Liver (tissue), 9 donors: ENCODE data around the gene REL. TPM values are rescaled to one million over a fixed set of nuclear protein-coding genes. Genes with fewer than 3 reads are reported as not detected.

Experiments
- DNase-seq: peaks from one replicate; pipeline ENCODE4 v3.0.0-alpha.2; 2017; ENCODE audit warnings: low spot score
- H3K27ac ChIP-seq, 2 donors: one replicate each; pipeline ENCODE4 v1.7.0; 2013; ENCODE audit warnings: inconsistent platforms in 2 of 2, low read length in 2 of 2, control low read depth in 1 of 2, low read depth in 1 of 2, mild to moderate bottlenecking in 1 of 2
- H3K27me3 ChIP-seq, 4 donors: one replicate each; pipeline versions ENCODE4 v1.6.1 to v1.7.0; 2013; ENCODE audit warnings: low read length in 3 of 4, inconsistent platforms in 1 of 4, mild to moderate bottlenecking in 1 of 4, moderate library complexity in 1 of 4; ENCODE audit not compliant: control insufficient read depth in 4 of 4, insufficient read depth in 4 of 4
- H3K36me3 ChIP-seq, 4 donors: one replicate each; pipeline versions ENCODE4 v1.6.1 to v1.7.0; 2013; ENCODE audit warnings: low read length in 3 of 4, mild to moderate bottlenecking in 3 of 4, low read depth in 1 of 4, moderate library complexity in 1 of 4; ENCODE audit not compliant: control insufficient read depth in 4 of 4, insufficient read depth in 3 of 4
- H3K4me1 ChIP-seq, 4 donors: one replicate each; pipeline versions ENCODE4 v1.6.1 to v1.7.0; 2013; ENCODE audit warnings: low read length in 3 of 4, mild to moderate bottlenecking in 3 of 4, moderate library complexity in 1 of 4; ENCODE audit not compliant: control insufficient read depth in 4 of 4, insufficient read depth in 4 of 4
- H3K4me3 ChIP-seq, 3 donors: one replicate each; pipeline versions ENCODE4 v1.6.1 to v1.7.0; 2013; ENCODE audit warnings: low read length in 3 of 3, control low read depth in 1 of 3, low read depth in 1 of 3, mild to moderate bottlenecking in 1 of 3
- H3K9ac ChIP-seq, 2 donors: one replicate each; pipeline ENCODE4 v1.7.0; 2013; ENCODE audit warnings: low read length in 2 of 2, mild to moderate bottlenecking in 2 of 2, moderate library complexity in 2 of 2, control low read depth in 1 of 2, low read depth in 1 of 2
- H3K9me3 ChIP-seq, 4 donors: one replicate each; pipeline versions ENCODE4 v1.6.1 to v1.7.0; 2013; ENCODE audit warnings: low read length in 3 of 4; ENCODE audit not compliant: control insufficient read depth in 4 of 4
- ATF3 ChIP-seq: IDR thresholded peaks from 2 replicates; pipeline ENCODE4 v1.6.1; 2016; ENCODE audit warnings: antibody characterized with exemption
- EGR1 ChIP-seq, 2 donors: IDR thresholded peaks; 2 replicates each; pipeline ENCODE4 v1.6.1; 2016 to 2018; ENCODE audit warnings: antibody characterized with exemption in 2 of 2, low read depth in 2 of 2
- HNF4A ChIP-seq, 2 donors: conservative IDR thresholded peaks; 2 replicates each; pipeline ENCODE4 v1.6.1; 2016; ENCODE audit warnings: antibody characterized with exemption in 2 of 2, mild to moderate bottlenecking in 2 of 2
- HNF4G ChIP-seq: IDR thresholded peaks from 2 replicates; pipeline ENCODE4 v1.6.1; 2016; ENCODE audit warnings: antibody characterized with exemption
- MAX ChIP-seq: IDR thresholded peaks from 2 replicates; pipeline ENCODE4 v1.6.1; 2016; ENCODE audit warnings: antibody characterized with exemption
- NR2F2 ChIP-seq: IDR thresholded peaks from 2 replicates; pipeline ENCODE4 v1.6.1; 2016; ENCODE audit warnings: antibody characterized with exemption
- REST ChIP-seq: IDR thresholded peaks from 2 replicates; pipeline ENCODE4 v1.6.1; 2016; ENCODE audit warnings: antibody characterized with exemption, mild to moderate bottlenecking
- RXRA ChIP-seq, 2 donors: IDR thresholded peaks; 2 replicates each; pipeline ENCODE4 v1.6.1; 2017 to 2018; ENCODE audit warnings: antibody characterized with exemption in 2 of 2, mild to moderate bottlenecking in 1 of 2
- SP1 ChIP-seq: IDR thresholded peaks from 2 replicates; pipeline ENCODE4 v1.6.1; 2018; ENCODE audit warnings: antibody characterized with exemption, mild to moderate bottlenecking
- TAF1 ChIP-seq: conservative IDR thresholded peaks from 2 replicates; pipeline ENCODE4 v1.6.1; 2016; ENCODE audit warnings: antibody characterized with exemption, mild to moderate bottlenecking
- YY1 ChIP-seq: IDR thresholded peaks from 2 replicates; pipeline ENCODE4 v1.6.1; 2016; ENCODE audit warnings: antibody characterized with exemption, mild to moderate bottlenecking
- ZBTB33 ChIP-seq: IDR thresholded peaks from 2 replicates; pipeline ENCODE4 v1.6.1; 2016; ENCODE audit warnings: antibody characterized with exemption
- WGBS: extraction: QIAGEN DNeasy Blood & Tissue Kit; methylation state at CpG from one replicate; pipeline ENCODE4 v1.1.7; 2013; 5-methylcytosine and 5-hydroxymethylcytosine counted together
- polyA plus RNA-seq, 2 donors: library from polyadenylated mRNA; stranded (reverse) in 1 of 2; unstranded in 1 of 2; fragments of 200-250 nt in 1 of 2; fragments of >200 nt in 1 of 2; fragmentation: Nextera tagmentation in 1 of 2; extraction: Ambion mirVana in 1 of 2; gene quantifications; one replicate each; pipeline versions ENCODE4 v1.2.1 to v1.2.3, GENCODE V29; 2013 to 2015
- total RNA-seq, 2 donors: library from RNA; depleted of rRNA; stranded (reverse); fragments of >200 nt; gene quantifications; one replicate each; pipeline ENCODE4 v1.2.3, GENCODE V29; 2014
- TF ChIP-seq, protein P1 (sequence below): fragments of 150-350 bp; IDR thresholded peaks from 2 replicates; pipeline ENCODE4 v1.5.1; 2017; ENCODE audit warnings: improper control_type of control experiment, low read depth, low read length; ENCODE audit not compliant: missing input control
- donor health status: healthy.
- donor health status: healthy.
- donor health status: healthy.
- donor health status: healthy.
- donor health status: healthy.

The REL gene
- total and polyA plus RNA-seq, 4 donors: 1.1 to 7.0 (median 4.4) TPM

- WGBS: 84% methylated on average over 3 of the region's 3 CpGs
- H3K9me3 ChIP-seq: no peaks in the 10 kb centered on the region
- no peak for TF ChIP-seq HNF4G
- no peak for TF ChIP-seq SP1
- no peak for TF ChIP-seq RXRA (IDR thresholded peaks at IDR 0.05)
- TF ChIP-seq ATF3: no peak
- no peak for TF ChIP-seq YY1
- TF ChIP-seq REST: no peak
- TF ChIP-seq, protein P1, sequence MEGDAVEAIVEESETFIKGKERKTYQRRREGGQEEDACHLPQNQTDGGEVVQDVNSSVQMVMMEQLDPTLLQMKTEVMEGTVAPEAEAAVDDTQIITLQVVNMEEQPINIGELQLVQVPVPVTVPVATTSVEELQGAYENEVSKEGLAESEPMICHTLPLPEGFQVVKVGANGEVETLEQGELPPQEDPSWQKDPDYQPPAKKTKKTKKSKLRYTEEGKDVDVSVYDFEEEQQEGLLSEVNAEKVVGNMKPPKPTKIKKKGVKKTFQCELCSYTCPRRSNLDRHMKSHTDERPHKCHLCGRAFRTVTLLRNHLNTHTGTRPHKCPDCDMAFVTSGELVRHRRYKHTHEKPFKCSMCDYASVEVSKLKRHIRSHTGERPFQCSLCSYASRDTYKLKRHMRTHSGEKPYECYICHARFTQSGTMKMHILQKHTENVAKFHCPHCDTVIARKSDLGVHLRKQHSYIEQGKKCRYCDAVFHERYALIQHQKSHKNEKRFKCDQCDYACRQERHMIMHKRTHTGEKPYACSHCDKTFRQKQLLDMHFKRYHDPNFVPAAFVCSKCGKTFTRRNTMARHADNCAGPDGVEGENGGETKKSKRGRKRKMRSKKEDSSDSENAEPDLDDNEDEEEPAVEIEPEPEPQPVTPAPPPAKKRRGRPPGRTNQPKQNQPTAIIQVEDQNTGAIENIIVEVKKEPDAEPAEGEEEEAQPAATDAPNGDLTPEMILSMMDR: no peak
- TF ChIP-seq MAX: no peak
- TF ChIP-seq ZBTB33: no peak
- TF ChIP-seq TAF1: no peak
- TF ChIP-seq HNF4A (conservative IDR thresholded peaks at IDR 0.05): no peak
- no peak for TF ChIP-seq EGR1 (IDR thresholded peaks at IDR 0.05; ENCODE audit: low read depth in 2 of 2)
- no peak for TF ChIP-seq NR2F2
- H3K27me3 ChIP-seq: no peaks in the 10 kb centered on the region
- DNase-seq: no peak
- H3K4me1 ChIP-seq: no peaks in the 10 kb centered on the region
- peaks cover 4 to 21% (median 16%) of the 10 kb centered on the region in 4 donors for H3K36me3 ChIP-seq
- no peak overlapping the region for H3K4me3 ChIP-seq
- H3K27ac ChIP-seq: no peak overlapping the region
- H3K9ac ChIP-seq: no peak overlapping the region
Measured at GRCh38 chr2:60958800-60959199, 77.4 kb downstream of the REL start.

- peaks cover 4 to 14% (median 13%) of the 10 kb centered on the region in 4 donors for H3K36me3 ChIP-seq
- H3K27ac ChIP-seq: no peak overlapping the region
- WGBS: 95% methylated on average over 7 of the region's 7 CpGs
- no peaks in the 10 kb centered on the region for H3K9me3 ChIP-seq
- no peaks in the 10 kb centered on the region for H3K4me1 ChIP-seq
- no peaks in the 10 kb centered on the region for H3K27me3 ChIP-seq
- DNase-seq: no peak
- no peak overlapping the region for H3K9ac ChIP-seq
- TF ChIP-seq, protein P1: no peak
- no peak overlapping the region for H3K4me3 ChIP-seq
Measured at GRCh38 chr2:60959501-60959900, 78.1 kb downstream of the REL start.
